ENCODE data around the gene ILDR2.
A peak's percentile ranks its signal among the peaks of the same experiment; 100 is the strongest.
"Not testable (repeated sequence)": the region's sequence is repeated elsewhere in the genome, so short reads cannot be mapped to it uniquely, and the experiment has no call there.

Gene ILDR2

GRCh38 chr1:166888373-166889111 lies 86.8 kb downstream of the ILDR2 start:
- DNase-seq (ENCODE audit: low read depth in 2 of 2) = peak in 1 of 2 donors; percentile 14
- no peak overlapping the region for H3K4me3 ChIP-seq (replicated peaks in 1 of 2; ENCODE audit: low read depth in 2 of 2, low read length in 2 of 2)
- no peak for TF ChIP-seq CTCF (IDR thresholded peaks at IDR 0.05; ENCODE audit: low read depth, low read length)

- TF ChIP-seq CTCF (IDR thresholded peaks at IDR 0.05; ENCODE audit: low read depth, low read length) = no peak
- DNase-seq (ENCODE audit: low read depth in 2 of 2) = no peak
- no peak overlapping the region for H3K4me3 ChIP-seq (replicated peaks in 1 of 2; ENCODE audit: low read depth in 2 of 2, low read length in 2 of 2)
These were observed 90.4 kb downstream of the ILDR2 start for GRCh38 chr1:166884971-166885370.

- no peak overlapping the region for H3K4me3 ChIP-seq (replicated peaks in 1 of 2; ENCODE audit: low read depth in 2 of 2, low read length in 2 of 2)
- peak; percentile 23 to 39 for DNase-seq (ENCODE audit: low read depth in 2 of 2)
- TF ChIP-seq CTCF (IDR thresholded peaks at IDR 0.05; ENCODE audit: low read depth, low read length) = peak; percentile 72
These were observed 91.2 kb downstream of the ILDR2 start for GRCh38 chr1:166884040-166884642.

- peak in 1 of 2 donors; percentile 13 for DNase-seq (ENCODE audit: low read depth in 2 of 2)
- no peak for TF ChIP-seq CTCF (IDR thresholded peaks at IDR 0.05; ENCODE audit: low read depth, low read length)
- H3K4me3 ChIP-seq (replicated peaks in 1 of 2; ENCODE audit: low read depth in 2 of 2, low read length in 2 of 2) = no peak overlapping the region
These were observed 92.4 kb downstream of the ILDR2 start for GRCh38 chr1:166882893-166883292.

GRCh38 chr1:166878173-166878917 lies 97.0 kb downstream of the ILDR2 start:
- not testable (repeated sequence) for H3K4me3 ChIP-seq (replicated peaks in 1 of 2; ENCODE audit: low read depth in 2 of 2, low read length in 2 of 2); DNase-seq (ENCODE audit: low read depth in 2 of 2)

GRCh38 chr1:166876540-166876838 lies 98.9 kb downstream of the ILDR2 start:
- no peak for DNase-seq (ENCODE audit: low read depth in 2 of 2)
- TF ChIP-seq CTCF (IDR thresholded peaks at IDR 0.05; ENCODE audit: low read depth, low read length) = peak; percentile 32
- H3K4me3 ChIP-seq (replicated peaks in 1 of 2; ENCODE audit: low read depth in 2 of 2, low read length in 2 of 2) = peak overlapping the region; percentile 71 to 78

All from cardiac fibroblast (primary cell).